HG03280 (cell line): ENCODE data around the gene TGFB1I1.
"Not testable (repeated sequence)": the region's sequence is repeated elsewhere in the genome, so short reads cannot be mapped to it uniquely, and the experiment has no call there.

ENCODE experiments used
- ATAC-seq: cut with Tn5 transposase; IDR thresholded peaks from one replicate; pipeline ENCODE4 v1.9.1; 2021; ENCODE audit warnings: mild to moderate bottlenecking, moderate library complexity; ENCODE audit not compliant: unreplicated experiment

The TGFB1I1 gene

GRCh38 chr16:31471875-31472708 is at the start of gene TGFB1I1:
TSS of gene TGFB1I1 (plus strand) at chr16:31472152. CDS start at chr16:31472189, 37 bp downstream.
- no peak for ATAC-seq

DNA sequence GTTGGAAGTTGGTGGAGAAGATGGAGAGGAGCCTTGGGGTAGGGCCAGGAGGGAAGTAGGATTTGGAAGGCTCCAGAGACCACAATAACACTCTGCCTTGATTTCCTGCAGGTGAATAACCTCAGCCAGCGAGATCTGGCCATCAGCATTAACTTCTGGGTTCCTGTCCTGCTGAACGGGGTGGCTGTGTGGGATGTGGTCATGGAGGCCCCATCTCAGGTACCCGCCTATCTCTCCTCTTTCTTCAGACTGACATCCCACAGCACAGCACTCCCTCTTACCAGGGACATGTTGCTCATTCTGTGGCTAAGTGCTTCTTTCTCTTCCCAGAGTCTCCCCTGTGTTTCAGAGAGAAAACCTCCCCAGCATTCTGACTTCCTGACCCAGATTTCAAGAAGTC is 48.7 kb upstream of the TGFB1I1 start:
- no peak for ATAC-seq

- no peak for ATAC-seq
Observed at GRCh38 chr16:31423801-31424200, 48.2 kb upstream of the TGFB1I1 start.

- no peak for ATAC-seq
Observed at GRCh38 chr16:31427441-31428278, 44.3 kb upstream of the TGFB1I1 start.

DNA sequence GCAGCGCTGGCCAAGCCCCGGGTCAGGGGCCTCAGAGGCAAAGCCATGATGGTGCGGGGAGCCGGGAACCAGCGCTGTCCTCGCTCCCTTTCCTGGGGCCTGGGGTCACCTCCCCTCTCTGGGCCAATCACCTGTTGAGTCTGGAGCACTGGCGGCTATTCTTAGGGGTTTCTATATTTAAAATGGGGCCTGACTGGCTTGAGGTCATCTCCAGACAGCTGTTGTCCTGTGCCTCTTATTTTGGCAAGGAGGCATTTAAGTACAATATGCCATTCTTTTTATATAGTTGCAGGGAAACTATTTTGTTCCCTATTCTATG is 43.7 kb upstream of the TGFB1I1 start, which contains the start of gene COX6A2:
COX6A2 (minus strand) TSS at position 82 of the 319 bp plus-strand sequence; CDS start at position 47, 35 bp downstream.
- no peak for ATAC-seq

- no peak for ATAC-seq
Observed at GRCh38 chr16:31428638-31429247, 43.2 kb upstream of the TGFB1I1 start.

GRCh38 chr16:31429314-31429713 is 42.6 kb upstream of the TGFB1I1 start:
- ATAC-seq = no peak

- no peak for ATAC-seq
Observed at GRCh38 chr16:31429796-31430195, 42.2 kb upstream of the TGFB1I1 start.

GRCh38 chr16:31430380-31431052 is 41.4 kb upstream of the TGFB1I1 start:
- ATAC-seq = no peak

- no peak for ATAC-seq
Observed at GRCh38 chr16:31435341-31436220, 36.4 kb upstream of the TGFB1I1 start.

DNA sequence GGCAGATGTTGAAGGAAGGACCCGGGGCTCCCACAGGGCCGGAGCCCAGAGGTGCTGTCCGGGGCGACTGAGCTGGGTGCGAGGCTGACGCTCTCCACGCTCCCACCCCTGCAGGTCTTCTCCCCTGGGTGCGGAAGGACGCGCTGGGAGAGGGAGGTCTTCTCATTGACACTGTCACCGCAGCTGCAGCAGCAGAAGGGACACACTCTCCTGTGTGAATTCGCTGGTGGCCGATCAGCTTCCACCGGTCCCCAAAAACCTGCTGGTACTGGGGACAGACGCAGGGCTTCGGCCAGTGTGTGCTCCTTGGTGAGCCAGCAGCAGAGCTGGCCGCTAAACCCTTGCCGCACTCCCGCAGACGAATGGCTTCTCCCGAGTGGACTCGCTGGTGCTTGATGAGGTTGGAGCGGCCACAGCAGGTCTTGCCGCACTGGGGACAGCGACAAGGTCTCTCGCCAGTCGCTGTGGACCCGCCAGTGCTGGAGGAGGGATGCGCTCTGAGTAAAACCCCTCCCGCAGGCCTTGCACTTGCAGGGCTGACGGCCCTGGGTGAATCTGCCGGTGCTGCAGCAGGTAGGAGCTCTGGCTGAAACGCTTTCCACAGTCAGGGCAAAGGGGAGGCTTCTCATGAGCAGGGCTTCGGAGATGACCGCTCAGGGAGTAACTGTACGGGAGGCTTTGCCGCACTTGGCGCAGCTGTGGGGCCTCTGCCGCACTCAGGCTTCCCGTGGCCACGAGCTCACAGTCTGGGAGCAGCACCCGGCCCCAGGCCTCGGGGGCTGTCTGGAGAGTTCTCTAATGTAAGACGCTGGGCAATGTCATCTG is 35.5 kb upstream of the TGFB1I1 start:
- no peak for ATAC-seq

GRCh38 chr16:31438414-31438813 is 33.5 kb upstream of the TGFB1I1 start:
- no peak for ATAC-seq

DNA sequence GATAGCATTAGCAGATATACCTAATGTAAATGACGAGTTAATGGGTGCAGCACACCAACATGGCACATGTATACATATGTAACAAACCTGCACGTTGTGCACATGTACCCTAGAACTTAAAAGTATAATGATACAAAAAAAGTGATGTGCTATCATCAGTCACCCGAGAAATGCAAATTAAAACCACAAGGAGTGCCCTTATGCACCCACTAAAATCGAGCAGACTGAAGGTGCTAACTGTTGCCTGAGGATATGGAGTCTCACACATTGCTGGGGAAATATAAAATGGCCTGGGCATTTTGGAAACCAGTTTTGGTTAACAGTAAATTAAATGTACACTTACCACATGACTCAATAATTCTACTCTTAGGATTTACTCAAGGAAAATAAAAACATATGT is 32.9 kb upstream of the TGFB1I1 start:
- ATAC-seq = not testable (repeated sequence)

GRCh38 chr16:31439519-31439918 is 32.4 kb upstream of the TGFB1I1 start:
- ATAC-seq = no peak

GRCh38 chr16:31440516-31441184 is 31.3 kb upstream of the TGFB1I1 start:
- ATAC-seq = no peak

- ATAC-seq = no peak
Observed at GRCh38 chr16:31441956-31442355, 30.0 kb upstream of the TGFB1I1 start.

- ATAC-seq = not testable (repeated sequence)
Observed at GRCh38 chr16:31445931-31446330, 26.0 kb upstream of the TGFB1I1 start.

- ATAC-seq = no peak
Observed at GRCh38 chr16:31451201-31451600, 20.8 kb upstream of the TGFB1I1 start.
